GM19463 (cell line): ENCODE measurements around the gene DHX38.

Experiments used
- ATAC-seq: cut with Tn5 transposase; IDR thresholded peaks from one replicate; pipeline ENCODE4 v1.9.1; 2021; ENCODE audit warnings: mild to moderate bottlenecking, moderate library complexity; ENCODE audit not compliant: unreplicated experiment

DHX38 gene

DNA sequence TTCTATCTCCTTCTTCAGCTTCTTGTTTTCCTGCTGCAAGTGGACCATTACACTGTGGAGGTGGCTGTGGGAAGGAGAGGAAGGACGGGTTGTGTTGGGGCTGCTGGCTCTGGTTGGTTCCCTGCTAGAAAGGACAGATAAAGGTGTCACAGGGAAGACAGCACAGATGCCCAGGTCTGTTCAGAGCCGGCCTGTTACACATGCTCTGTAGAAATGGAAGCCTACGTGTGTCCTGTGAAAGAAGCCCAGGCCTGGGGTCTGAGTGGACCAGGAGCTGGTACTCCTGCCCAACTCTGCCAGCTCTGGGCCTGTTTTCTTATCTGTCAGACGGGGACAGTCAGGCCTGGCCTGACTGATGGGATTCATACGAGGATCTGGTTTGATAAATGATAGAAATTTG, 26.4 kb downstream of the DHX38 start:
- ATAC-seq, result no peak

GRCh38 chr16:72122308-72122707, 28.7 kb downstream of the DHX38 start:
- no peak for ATAC-seq

GRCh38 chr16:72122916-72123315, 29.3 kb downstream of the DHX38 start:
- no peak for ATAC-seq

- no peak for ATAC-seq
Observed at GRCh38 chr16:72123426-72123825, 29.8 kb downstream of the DHX38 start.

DNA sequence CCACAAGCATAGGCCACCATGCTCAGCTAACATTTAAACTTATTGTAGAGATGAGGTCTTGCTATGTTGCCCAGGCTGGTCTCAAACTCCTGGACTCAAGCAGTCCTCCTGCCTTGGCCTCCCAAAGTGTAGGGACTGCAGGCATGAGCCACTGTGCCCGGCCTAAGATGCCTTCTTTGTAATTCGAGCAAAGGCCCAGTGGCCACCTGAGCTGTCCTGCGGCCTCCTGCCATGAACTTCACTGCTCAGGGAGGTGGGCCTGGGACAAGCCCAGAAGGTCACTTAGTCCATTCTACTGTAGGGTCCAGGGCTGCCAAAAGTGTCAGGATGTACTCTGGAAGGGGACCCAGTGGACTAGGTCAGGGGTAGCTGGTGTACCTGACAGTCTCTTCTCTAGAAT, 30.5 kb downstream of the DHX38 start:
- ATAC-seq, result no peak

DNA sequence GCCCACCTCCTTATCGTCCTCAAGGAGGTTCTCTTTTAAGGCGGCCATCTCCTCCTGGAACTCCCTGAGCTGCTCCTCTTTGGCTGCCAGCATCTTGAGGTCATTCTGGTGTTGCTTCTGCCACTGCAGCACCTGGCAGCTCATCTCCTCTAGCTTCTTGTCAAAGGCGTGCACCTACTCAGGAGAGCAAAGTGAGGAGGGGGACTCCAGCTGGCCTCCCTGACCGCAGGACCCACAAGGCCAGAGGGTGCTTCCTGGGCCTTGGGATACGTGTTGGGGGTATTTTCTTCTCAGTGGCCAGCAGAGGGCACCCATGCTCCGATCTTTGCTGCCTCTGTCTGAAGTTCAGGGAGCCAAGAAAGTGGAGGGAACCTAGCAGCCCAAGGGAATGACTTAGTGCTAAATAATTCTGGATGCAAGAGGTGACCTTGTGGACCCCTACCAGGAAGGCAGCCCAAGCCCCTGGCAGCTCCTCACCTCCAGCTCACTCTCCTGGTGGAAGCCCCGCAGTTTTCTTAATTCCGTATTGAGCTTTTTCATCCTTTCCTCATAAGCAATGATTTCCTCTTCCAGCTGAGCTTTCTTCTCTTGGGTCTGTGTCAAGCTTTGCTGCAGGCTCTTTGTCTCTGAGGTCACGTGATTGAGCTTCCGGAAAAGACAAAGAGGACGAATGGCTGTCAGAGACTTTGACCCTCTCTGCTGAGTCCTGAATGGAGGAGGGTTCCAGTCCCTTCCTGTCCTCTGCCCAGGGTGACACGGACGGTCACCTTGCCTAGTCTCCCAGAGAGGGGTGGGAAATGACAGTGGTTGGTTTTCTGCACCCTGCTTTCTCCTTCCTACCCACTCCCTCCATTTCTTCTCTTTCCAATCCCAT, 31.4 kb downstream of the DHX38 start:
- ATAC-seq, result no peak

- no peak for ATAC-seq
Observed at GRCh38 chr16:72125635-72126428, 32.2 kb downstream of the DHX38 start.

GRCh38 chr16:72126429-72126765, 32.8 kb downstream of the DHX38 start:
- no peak for ATAC-seq

DNA sequence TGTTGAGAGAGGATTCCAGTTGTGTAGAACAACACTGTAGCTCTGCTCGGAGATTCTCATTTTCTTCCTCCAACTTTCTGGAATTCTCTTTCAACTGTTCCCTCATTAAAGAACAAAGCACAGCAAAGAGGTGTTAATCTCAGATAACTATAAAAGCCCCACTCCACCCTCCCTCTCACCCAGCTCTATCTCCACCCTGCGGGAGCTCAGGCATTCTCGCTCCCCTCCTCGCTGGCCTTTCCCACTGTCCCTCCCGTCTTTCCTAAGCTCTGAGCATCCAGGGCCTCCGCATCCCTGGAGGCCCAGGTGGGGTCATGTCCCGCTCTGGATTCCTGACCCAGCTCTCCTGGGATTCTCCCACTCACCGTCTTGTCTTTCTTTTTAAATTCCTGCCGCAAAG, 35.1 kb downstream of the DHX38 start:
- no peak for ATAC-seq

DNA sequence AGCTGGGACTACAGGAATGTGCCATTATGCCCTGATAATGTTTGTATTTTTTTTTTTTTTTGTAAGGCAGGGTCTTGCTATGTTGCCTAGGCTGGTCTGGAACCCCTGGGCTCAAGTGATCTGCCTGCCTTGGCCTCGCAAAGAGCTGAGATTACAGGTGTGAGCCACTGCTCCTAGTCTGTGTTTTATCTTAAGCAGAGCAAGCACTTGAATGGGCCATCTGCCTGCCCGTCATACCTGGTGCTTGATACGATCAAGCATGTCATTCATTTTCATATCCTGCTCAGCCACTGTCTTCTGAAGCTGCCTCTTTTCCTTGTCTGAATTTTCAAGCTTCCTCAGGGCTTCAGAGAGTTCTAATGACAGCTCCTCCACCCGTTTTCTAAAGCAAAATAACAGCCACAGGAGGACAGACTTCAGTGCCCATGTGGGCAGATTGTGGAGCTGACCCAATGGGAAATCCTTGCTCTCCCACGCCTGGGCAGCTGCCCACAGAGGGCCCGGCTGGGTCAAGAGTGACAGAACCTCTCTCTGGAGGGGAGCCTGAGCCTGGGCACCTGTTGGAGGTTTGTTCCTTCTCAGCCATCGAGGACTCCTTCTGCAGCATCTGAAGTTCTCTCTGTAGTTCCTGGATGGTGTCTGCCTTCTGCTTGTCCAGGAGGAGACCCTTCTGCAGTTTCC, 36.5 kb downstream of the DHX38 start:
- ATAC-seq, result no peak

GRCh38 chr16:72131036-72131435, 37.4 kb downstream of the DHX38 start:
- ATAC-seq, result no peak

DNA sequence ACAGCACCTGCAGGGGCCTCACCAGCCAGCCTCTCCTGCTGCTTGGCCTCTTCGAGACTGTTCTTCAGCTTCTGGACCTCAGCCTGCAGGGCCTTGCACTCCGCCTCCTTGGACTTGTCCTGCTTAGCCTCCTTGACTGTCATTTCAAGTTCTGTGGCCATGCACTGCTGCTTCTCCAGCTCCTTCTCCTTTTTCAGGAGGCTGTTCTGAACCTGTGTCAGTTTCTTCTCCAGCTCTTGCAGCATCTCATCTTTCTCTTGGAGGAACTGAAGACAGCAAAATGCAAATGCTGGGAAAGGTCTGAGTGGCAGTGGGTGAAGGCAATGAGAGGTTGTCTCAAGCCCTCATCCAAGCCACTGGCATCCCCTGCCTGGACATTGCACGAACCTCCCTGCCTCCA, 39.1 kb downstream of the DHX38 start:
- ATAC-seq, result no peak

GRCh38 chr16:72134507-72134906, 40.9 kb downstream of the DHX38 start:
- no peak for ATAC-seq

DNA sequence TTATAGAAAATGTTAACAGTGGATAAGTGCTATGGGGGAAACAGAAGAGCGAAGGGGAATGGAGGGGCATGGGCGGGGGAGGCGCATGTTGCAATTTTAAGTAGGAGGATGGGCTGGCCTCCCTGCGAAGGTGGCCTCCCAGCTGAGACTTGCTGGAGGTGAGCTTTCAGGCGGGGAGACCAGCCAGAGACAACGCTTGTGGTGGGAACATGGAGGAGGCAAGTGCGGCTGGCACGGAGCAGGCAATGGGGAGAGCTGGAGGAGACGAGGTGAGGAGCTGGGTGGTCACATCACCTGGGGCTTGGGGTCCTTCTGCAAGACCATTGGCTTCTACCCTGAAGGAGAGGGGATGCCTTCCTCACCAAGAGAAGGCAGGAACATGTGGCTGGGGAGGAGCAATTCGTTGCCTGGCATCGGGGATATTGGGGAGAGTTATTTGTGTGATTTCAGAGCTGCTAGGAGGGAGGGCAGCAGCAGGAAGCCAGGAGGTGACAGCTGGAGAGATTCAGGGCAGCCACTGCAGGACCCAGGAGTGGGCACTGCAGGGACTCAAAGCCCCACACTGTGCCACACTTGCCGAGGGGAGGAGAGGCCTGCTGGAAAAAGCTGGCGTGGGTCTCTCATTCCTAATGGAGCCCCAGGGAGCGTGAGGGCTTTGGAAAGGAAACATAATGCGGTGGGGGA, 43.9 kb downstream of the DHX38 start:
- no peak for ATAC-seq

GRCh38 chr16:72138064-72138572, 44.5 kb downstream of the DHX38 start:
- ATAC-seq, result no peak

DNA sequence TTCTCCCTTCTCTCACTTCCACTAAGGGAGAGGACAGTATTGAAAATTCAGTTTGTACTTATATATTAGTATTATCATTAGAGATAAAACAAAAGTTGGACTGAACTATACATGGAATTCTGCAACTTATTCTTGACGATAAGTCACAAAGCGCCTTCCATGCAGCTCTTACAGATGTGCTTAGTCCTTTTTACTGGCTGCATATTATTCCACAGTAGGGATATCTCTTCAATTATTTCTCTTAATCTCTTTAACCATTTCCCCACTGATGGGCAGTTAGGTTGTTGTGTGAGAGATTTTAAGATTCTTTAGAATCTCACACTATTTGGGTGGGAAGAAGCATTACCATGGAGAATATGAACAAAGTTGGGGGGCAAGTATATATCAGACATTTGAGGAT, 46.3 kb downstream of the DHX38 start:
- no peak for ATAC-seq

GRCh38 chr16:72142476-72142875, 48.8 kb downstream of the DHX38 start:
- no peak for ATAC-seq

- no peak for ATAC-seq
Observed at GRCh38 chr16:72149676-72150464, 56.2 kb downstream of the DHX38 start.

DNA sequence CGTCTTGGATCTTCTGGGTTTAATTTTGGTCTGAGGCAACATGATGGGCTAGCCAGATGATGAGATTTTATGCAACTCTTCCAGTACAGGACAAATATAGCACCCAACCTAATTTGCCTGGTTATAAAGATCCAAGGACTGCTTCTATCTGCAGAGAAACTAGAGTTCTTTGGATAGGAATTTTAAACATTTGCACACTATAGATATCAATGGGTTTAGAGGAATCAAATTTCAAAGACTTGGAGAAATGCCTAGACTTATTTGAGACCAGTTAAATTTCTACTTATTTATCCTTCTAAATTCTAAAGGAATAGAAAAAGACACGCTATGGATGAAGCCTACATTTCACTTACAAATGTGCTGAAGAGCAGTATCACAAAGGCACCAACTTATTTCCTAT, 65.7 kb downstream of the DHX38 start:
- ATAC-seq, result no peak

- no peak for ATAC-seq
Observed at GRCh38 chr16:72159801-72160200, 66.2 kb downstream of the DHX38 start.
